Activated CD8-positive, alpha-beta memory T cell treated with anti-CD3 and anti-CD28 coated beads for 36 hours (primary cell): Measurements from ENCODE around the gene C15orf39. TPM values are rescaled to one million over a fixed set of nuclear protein-coding genes. Genes with fewer than 3 reads are reported as not detected.
"Not testable (repeated sequence)": the region's sequence is repeated elsewhere in the genome, so short reads cannot be mapped to it uniquely, and the experiment has no call there.

Source experiments
- CTCF ChIA-PET: fragments of 350-600 bp; sonication (Branson Sonifier 250); formaldehyde crosslinking; loops from one replicate; lab custom pipeline; 2021; ENCODE audit warnings: antibody characterized with exemption; lab: Charles Lee
- POLR2A ChIA-PET: fragments of 350-600 bp; sonication (Branson Sonifier 250); formaldehyde crosslinking; loops from one replicate; lab custom pipeline; 2021; ENCODE audit warnings: antibody characterized with exemption; lab: Charles Lee
- total RNA-seq, 2 experiments: library from RNA; stranded (reverse); gene quantifications; one replicate each; pipeline ENCODE4 v1.2.3, GENCODE V29; 2021

The C15orf39 gene
- total RNA-seq, 2 experiments from 2014 or later: 32.8 to 35.1 TPM

- ChIA-PET POLR2A (no interaction called here), CTCF (no interaction called here)
Measured at GRCh38 chr15:75234191-75234810, 32.6 kb downstream of the C15orf39 start.

- CTCF ChIA-PET: no interaction called here
- POLR2A ChIA-PET: no interaction called here
Measured at GRCh38 chr15:75235051-75235673, 33.5 kb downstream of the C15orf39 start.

GRCh38 chr15:75235760-75236729 lies 34.4 kb downstream of the C15orf39 start:
- CTCF ChIA-PET: no interaction called here
- POLR2A ChIA-PET: no interaction called here

GRCh38 chr15:75237316-75237982 lies 35.8 kb downstream of the C15orf39 start:
- POLR2A ChIA-PET: no interaction called here
- CTCF ChIA-PET: no interaction called here

GRCh38 chr15:75238150-75238549 lies 36.5 kb downstream of the C15orf39 start:
- CTCF ChIA-PET: no interaction called here
- POLR2A ChIA-PET: interaction anchor here (0.6 kb wide), 1 partner anchor 95 kb away, joined by 3 read pairs; no protein-coding TSS in a partner anchor

GRCh38 chr15:75245741-75246140 lies 44.1 kb downstream of the C15orf39 start:
- CTCF ChIA-PET: interaction anchor here (0.6 kb wide), 1 partner anchor 435 kb away, joined by 3 read pairs; no protein-coding TSS in a partner anchor
- POLR2A ChIA-PET: not testable (repeated sequence)

- POLR2A ChIA-PET, CTCF ChIA-PET: not testable (repeated sequence)
Measured at GRCh38 chr15:75248991-75249390, 47.3 kb downstream of the C15orf39 start.

GRCh38 chr15:75249726-75250125 lies 48.0 kb downstream of the C15orf39 start:
- ChIA-PET CTCF (no interaction called here), POLR2A (no interaction called here)

- CTCF ChIA-PET, POLR2A ChIA-PET: not testable (repeated sequence)
Measured at GRCh38 chr15:75251343-75251742, 49.7 kb downstream of the C15orf39 start.

GRCh38 chr15:75252285-75252684 lies 50.6 kb downstream of the C15orf39 start:
- POLR2A ChIA-PET, CTCF ChIA-PET: not testable (repeated sequence)

- POLR2A ChIA-PET, CTCF ChIA-PET: not testable (repeated sequence)
Measured at GRCh38 chr15:75258034-75258433, 56.4 kb downstream of the C15orf39 start, which contains the start of gene GOLGA6C. Gene GOLGA6C (plus strand): TSS chr15:75258334. CDS start chr15:75258599, 265 bp downstream.

GRCh38 chr15:75258620-75259343 lies 57.1 kb downstream of the C15orf39 start:
- CTCF ChIA-PET, POLR2A ChIA-PET: not testable (repeated sequence)

- POLR2A ChIA-PET, CTCF ChIA-PET: not testable (repeated sequence)
Measured at GRCh38 chr15:75259873-75260272, 58.2 kb downstream of the C15orf39 start.

Other genes starting within 250 kb of the C15orf39 start
- gene RPP25, start 245.1 kb upstream of the C15orf39 start, total RNA-seq: 1 to 10 TPM; 9.5 to 9.7 TPM
- gene SCAMP5, start 206.3 kb upstream of the C15orf39 start, total RNA-seq: 1 to 10 TPM; 1.2 to 1.7 TPM
- 10 to 100 TPM; 32.4 to 34.2 TPM for gene PPCDC, start 178.3 kb upstream of the C15orf39 start, total RNA-seq
- not detected for gene GOLGA6C, start 56.5 kb downstream of the C15orf39 start, total RNA-seq
- gene GOLGA6D, start 81.0 kb downstream of the C15orf39 start, total RNA-seq: not detected
- gene COMMD4, start 134.2 kb downstream of the C15orf39 start, total RNA-seq: 10 to 100 TPM; 94.8 to 96.8 TPM
- 1 to 10 TPM; 1.9 to 2.5 TPM for gene NEIL1, start 145.2 kb downstream of the C15orf39 start, total RNA-seq
- gene MAN2C1, start 166.7 kb downstream of the C15orf39 start, total RNA-seq: 100 to 1,000 TPM; 139 to 142 TPM
- gene SIN3A, start 249.8 kb downstream of the C15orf39 start, total RNA-seq: 10 to 100 TPM; 85.9 to 86.7 TPM